Body of pancreas (tissue), 4 donors: Measurements from ENCODE around the gene S100A4. TPM values are rescaled to one million over a fixed set of nuclear protein-coding genes. Genes with fewer than 3 reads are reported as not detected.

Experiments
- ATAC-seq: fragments of 150-250 bp; one replicate; pipeline ENCODE4 v1.9.1; 2016
- DNase-seq, 4 donors: peaks; one replicate each; pipeline ENCODE4 v3.0.0-alpha.2; 2019
- H3K27ac ChIP-seq, 4 donors: fragments of 200-600 bp; sonication (generic); 1 replicate in 3 of 4; 2 replicates in 1 of 4; pipeline versions ENCODE4 v1.5.1 to v1.6.1; 2016 to 2019; ENCODE audit warnings: mild to moderate bottlenecking in 1 of 4, mixed read lengths in 1 of 4, moderate library complexity in 1 of 4
- H3K27me3 ChIP-seq, 2 donors: fragments of 200-600 bp; sonication (generic); one replicate each; pipeline ENCODE4 v1.6.0; 2016; ENCODE audit warnings: mild to moderate bottlenecking in 1 of 2
- H3K36me3 ChIP-seq, 2 donors: fragments of 200-600 bp; sonication (generic); replicated peaks in 1 of 2; 2 replicates each; pipeline ENCODE4 v1.5.1; 2016; ENCODE audit warnings: low read depth in 2 of 2; ENCODE audit not compliant: insufficient read depth in 1 of 2
- H3K4me1 ChIP-seq: fragments of 200-600 bp; sonication (generic); one replicate; pipeline ENCODE4 v1.6.0; 2016
- H3K4me3 ChIP-seq, 2 donors: fragments of 200-600 bp; sonication (generic); 1 replicate in 1 of 2; 2 replicates in 1 of 2; pipeline ENCODE4 v1.5.1; 2016 to 2019
- H3K9me3 ChIP-seq, 3 donors: fragments of 200-600 bp; sonication (generic); 1 replicate in 2 of 3; 2 replicates in 1 of 3; pipeline ENCODE4 v1.5.1; 2016
- POLR2A ChIP-seq, 3 donors: fragments of 450-650 bp; IDR thresholded peaks; one replicate each; pipeline ENCODE4 v1.6.1; 2016; ENCODE audit warnings: antibody characterized with exemption in 3 of 3, mild to moderate bottlenecking in 2 of 3
- WGBS, 2 donors: methylation state at CpG; one replicate each; pipeline ENCODE4 v1.1.5; 2017; 5-methylcytosine and 5-hydroxymethylcytosine counted together
- intact Hi-C: fragments of 100-400 bp; cut with DNase I; formaldehyde crosslinking; loops from one replicate; pipeline ENCODE4 v1.15.1; 2023
- total RNA-seq, 2 donors: library from RNA; depleted of rRNA; stranded (reverse); fragments of >200 nt; gene quantifications; one replicate each; pipeline ENCODE4 v1.1.0, GENCODE V29; 2016
- TF ChIP-seq, protein P1 (sequence below), 7 experiments: fragments of 450-650 bp in 4 of 7; fragments of 200-600 bp in 3 of 7; sonication (generic) in 3 of 7; IDR thresholded peaks; one replicate each; pipeline ENCODE4 v1.5.1; 2016 to 2019; ENCODE audit warnings: antibody characterized with exemption in 7 of 7

Gene S100A4
- total RNA-seq, 2 donors from 2014 or later: 49.5 to 81.7 TPM

DNA sequence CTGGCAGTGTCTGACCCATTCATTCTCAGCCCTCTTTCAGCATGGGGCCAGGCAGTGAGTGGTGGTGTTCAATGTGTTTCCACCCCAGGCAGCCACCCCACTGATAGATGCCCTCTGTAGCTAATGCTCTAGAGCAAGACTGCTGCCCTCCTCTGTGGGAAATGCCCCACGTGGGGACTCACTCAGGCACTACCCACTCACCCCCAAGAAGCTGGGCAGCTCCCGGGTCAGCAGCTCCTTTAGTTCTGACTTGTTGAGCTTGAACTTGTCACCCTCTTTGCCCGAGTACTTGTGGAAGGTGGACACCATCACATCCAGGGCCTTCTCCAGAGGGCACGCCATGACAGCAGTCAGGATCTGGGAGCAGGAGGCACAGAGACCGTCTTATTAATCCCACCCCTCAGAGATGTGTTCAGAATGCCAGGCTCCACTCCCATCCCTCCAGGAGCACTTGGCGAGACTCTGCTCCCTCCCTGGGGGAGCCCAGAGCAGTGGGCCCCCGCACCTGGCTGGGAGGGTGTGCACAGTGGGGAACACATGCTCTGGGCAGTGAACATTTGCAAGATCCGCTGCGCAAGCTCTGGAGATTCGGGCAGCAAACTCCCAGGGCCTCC, 1.0 kb downstream of the S100A4 start:
- peaks cover 40% of the 10 kb centered on the region for H3K4me1 ChIP-seq
- no peaks in the 10 kb centered on the region for H3K9me3 ChIP-seq
- WGBS, 2 donors: 52 to 66% methylated on average over 4 to 10 of the region's 10 CpGs
- DNase-seq (peak in 1 of 4 donors; percentile 14), ATAC-seq (no peak)
- no peak for TF ChIP-seq POLR2A (IDR thresholded peaks at IDR 0.05)
- TF ChIP-seq, protein P1, sequence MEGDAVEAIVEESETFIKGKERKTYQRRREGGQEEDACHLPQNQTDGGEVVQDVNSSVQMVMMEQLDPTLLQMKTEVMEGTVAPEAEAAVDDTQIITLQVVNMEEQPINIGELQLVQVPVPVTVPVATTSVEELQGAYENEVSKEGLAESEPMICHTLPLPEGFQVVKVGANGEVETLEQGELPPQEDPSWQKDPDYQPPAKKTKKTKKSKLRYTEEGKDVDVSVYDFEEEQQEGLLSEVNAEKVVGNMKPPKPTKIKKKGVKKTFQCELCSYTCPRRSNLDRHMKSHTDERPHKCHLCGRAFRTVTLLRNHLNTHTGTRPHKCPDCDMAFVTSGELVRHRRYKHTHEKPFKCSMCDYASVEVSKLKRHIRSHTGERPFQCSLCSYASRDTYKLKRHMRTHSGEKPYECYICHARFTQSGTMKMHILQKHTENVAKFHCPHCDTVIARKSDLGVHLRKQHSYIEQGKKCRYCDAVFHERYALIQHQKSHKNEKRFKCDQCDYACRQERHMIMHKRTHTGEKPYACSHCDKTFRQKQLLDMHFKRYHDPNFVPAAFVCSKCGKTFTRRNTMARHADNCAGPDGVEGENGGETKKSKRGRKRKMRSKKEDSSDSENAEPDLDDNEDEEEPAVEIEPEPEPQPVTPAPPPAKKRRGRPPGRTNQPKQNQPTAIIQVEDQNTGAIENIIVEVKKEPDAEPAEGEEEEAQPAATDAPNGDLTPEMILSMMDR (IDR thresholded peaks at IDR 0.05): no peak
- no peak overlapping the region for H3K4me3 ChIP-seq
- intact Hi-C loops: no loop called here
- no peaks in the 10 kb centered on the region for H3K36me3 ChIP-seq
- peak overlapping the region; percentile 51 to 71 (median 56) for H3K27ac ChIP-seq
- H3K27me3 ChIP-seq: no peaks in the 10 kb centered on the region

DNA sequence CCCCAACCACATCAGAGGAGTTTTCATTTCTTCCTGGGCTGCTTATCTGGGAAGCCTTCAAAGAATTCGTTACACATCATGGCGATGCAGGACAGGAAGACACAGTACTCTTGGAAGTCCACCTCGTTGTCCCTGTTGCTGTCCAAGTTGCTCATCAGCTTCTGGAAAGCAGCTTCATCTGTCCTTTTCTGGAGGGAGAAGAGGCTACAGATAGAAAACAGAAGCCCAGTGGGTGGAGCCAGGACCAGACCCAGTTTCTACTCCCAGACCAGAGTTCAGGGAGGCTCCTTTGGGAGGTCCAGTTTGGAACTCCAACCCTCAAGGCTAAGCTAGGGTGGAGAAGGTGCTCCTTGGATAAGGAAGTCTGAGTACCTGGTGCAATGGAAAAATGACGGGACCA, 1.9 kb downstream of the S100A4 start:
- H3K4me3 ChIP-seq: no peak overlapping the region

DNA sequence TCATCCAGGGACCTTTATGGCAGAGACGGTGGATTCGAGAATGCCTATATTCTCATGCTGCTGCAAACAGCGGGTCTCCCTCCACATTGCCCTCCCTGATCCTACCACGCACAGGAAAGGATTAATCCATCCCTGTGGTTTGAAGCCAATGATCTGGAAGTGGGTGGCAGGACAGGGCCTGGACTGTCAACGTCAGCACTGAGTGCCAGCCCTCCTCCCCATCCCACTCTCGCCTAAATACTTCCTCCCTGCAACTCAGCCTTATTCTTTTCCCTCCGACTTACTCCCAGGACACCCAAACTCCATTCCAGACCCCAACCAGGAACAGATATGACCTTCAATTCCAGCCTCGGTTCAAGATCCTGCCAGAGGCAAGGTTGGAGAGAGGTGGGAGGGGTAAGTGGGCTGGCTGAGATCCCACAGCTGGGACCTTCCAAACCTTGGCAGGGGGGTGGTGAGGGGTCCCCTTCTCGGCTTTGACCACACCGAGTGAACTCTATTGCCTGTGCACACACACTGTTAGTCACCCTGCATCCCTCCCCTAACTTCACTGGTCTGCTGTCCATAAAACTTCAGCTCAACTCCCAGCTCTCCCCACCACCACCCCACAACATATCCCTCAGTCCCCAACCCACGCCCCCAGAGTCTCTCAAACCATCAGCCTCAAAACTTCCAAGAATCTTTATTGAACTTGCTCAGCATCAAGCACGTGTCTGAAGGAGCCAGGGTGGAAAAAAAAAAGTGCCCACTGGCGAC, 2.5 kb downstream of the S100A4 start:
- TF ChIP-seq, protein P1 (IDR thresholded peaks at IDR 0.05): no peak
- no peak for TF ChIP-seq POLR2A (IDR thresholded peaks at IDR 0.05)
- ATAC-seq (no peak), DNase-seq (no peak)
- H3K9me3 ChIP-seq: no peaks in the 10 kb centered on the region
- 74 to 77% methylated on average over 13 of the region's 13 CpGs for WGBS, 2 donors
- H3K36me3 ChIP-seq: no peaks in the 10 kb centered on the region
- H3K27ac ChIP-seq: no peak overlapping the region
- H3K4me3 ChIP-seq: no peak overlapping the region
- H3K4me1 ChIP-seq: peaks cover 34% of the 10 kb centered on the region
- no peaks in the 10 kb centered on the region for H3K27me3 ChIP-seq
- intact Hi-C loops: no loop called here

More for the DNA sequence above, 1.9 kb downstream of the S100A4 start:
- Histone ChIP-seq H3K9me3 (no peaks in the 10 kb centered on the region), H3K4me1 (peaks cover 34% of the 10 kb centered on the region), H3K27ac (no peak overlapping the region), H3K27me3 (no peaks in the 10 kb centered on the region), H3K36me3 (no peaks in the 10 kb centered on the region)
- DNase-seq (no peak), ATAC-seq (no peak)
- intact Hi-C loops: no loop called here
- no peak for TF ChIP-seq POLR2A (IDR thresholded peaks at IDR 0.05)
- TF ChIP-seq, protein P1 (IDR thresholded peaks at IDR 0.05): no peak
- WGBS, 2 donors: 83 to 88% methylated on average over 4 of the region's 4 CpGs

DNA sequence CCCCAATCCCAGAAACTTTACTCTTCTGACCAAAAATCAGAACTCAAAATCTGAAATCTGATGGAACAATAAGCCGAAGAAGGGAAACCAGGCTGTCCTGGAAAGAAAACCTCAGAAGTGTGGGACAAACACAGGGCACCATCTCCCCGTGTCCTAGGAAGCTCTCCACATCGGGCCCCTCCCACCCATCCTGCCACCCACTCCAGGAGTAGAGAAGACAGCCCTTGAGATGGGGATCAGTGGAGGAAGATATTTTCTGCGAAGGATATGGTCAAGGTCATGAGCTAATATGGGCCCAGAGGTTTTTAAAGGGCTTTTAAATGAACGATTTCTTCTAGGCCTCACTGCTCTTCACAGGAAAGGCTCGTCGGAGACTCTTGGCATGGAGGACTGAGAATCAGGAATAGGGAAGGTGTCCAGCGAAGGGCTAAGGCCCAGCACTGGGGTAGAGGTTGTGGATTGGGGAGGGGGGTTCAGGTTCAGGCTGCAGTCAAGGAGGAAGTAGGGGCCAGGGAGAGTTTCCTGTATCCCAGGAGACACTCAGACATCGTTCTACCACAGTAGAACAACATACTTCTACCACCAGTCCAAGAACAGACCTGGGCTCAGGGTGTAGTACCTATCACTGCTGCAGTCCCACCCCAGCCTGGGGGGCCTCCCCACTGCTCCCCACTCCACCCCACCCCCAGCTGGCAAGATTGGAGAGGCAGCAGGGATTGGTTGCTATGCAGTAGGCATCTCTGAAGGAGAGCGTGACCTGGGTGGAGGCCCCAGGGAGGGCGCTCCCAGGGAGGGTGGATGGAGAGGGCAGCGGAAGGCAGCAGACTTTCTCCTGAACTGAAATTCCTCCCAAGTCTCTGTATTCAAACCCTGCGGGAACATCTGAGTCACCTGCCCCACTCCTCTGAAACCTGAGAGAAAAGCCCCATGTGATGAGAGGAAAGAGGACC, 3.7 kb downstream of the S100A4 start:
- WGBS, 2 donors: 76 to 77% methylated on average over 12 to 13 of the region's 13 CpGs
- Histone ChIP-seq H3K4me3 (no peak overlapping the region), H3K27ac (no peak overlapping the region), H3K27me3 (no peaks in the 10 kb centered on the region), H3K36me3 (no peaks in the 10 kb centered on the region), H3K9me3 (no peaks in the 10 kb centered on the region), H3K4me1 (peaks cover 38% of the 10 kb centered on the region)
- TF ChIP-seq, protein P1 (IDR thresholded peaks at IDR 0.05): no peak
- TF ChIP-seq POLR2A (IDR thresholded peaks at IDR 0.05): no peak
- ATAC-seq (no peak), DNase-seq (no peak)
- intact Hi-C loops: no loop called here
